Erythroblast (primary cell): ENCODE results near the gene PIP4K2B.

Experiments used
- GATA1 ChIP-seq: IDR thresholded peaks from 2 replicates; pipeline ENCODE4 v1.6.1; 2011; ENCODE audit warnings: low read depth, mild to moderate bottlenecking, control low read depth, low read length, moderate library complexity
- POLR2A ChIP-seq: IDR thresholded peaks from 2 replicates; pipeline ENCODE4 v1.6.1; 2011; ENCODE audit warnings: mild to moderate bottlenecking, low read length

DNA sequence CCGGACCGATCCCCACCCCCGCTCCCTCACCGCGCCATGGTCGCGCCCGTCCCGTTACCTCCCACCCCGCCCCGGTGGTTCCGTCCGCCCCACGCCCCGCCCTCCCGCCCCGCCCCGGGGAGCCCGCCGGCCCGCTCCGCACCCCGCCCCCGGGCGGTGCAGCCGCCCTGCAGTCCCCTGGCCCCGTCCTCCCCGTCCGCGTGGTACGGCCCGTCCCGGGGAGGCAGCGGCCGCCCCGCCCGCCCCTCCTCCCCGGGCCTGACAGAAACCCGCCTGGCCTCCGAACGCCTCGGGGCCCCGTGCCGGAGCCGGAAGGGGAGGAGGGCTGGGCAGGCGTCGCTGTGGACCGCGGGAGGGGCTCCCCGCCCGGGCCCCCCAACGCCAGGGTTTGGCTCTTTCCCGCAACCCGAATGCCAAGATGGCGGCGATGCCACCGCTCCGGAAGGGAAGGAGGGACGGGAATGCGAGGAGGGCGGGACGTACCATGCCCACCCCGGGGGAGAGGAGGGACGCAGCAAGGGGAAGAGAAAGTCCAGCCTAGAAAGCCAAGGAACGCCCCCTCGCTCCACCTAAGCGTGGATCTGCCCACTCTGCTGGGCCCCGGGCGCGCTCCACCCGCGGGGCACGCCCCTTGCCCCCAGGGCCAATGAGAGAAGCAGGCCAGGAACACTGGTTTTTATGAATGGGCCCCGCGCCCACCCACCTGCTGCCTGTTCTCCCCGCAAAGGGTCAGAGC, at the start of gene PIP4K2B:
- TF ChIP-seq POLR2A (peak; percentile 55), GATA1 (no peak)
